CD14-positive monocyte (primary cell): ENCODE results near the gene SLC22A5. TPM values are rescaled to one million over a fixed set of nuclear protein-coding genes. Genes with fewer than 3 reads are reported as not detected.

ENCODE experiments used
- DNase-seq, 3 donors: peaks; one replicate each; pipeline ENCODE4 v3.0.0-alpha.2; 2011 to 2022
- H2AFZ ChIP-seq: 2 replicates; pipeline ENCODE4 v1.6.0; 2012; ENCODE audit warnings: mild to moderate bottlenecking, low read depth, low read length, inconsistent platforms; ENCODE audit not compliant: insufficient read depth, poor library complexity, severe bottlenecking
- H3K27ac ChIP-seq, 2 donors: 1 replicate in 1 of 2; 2 replicates in 1 of 2; pipeline ENCODE4 v1.5.1; 2012 to 2013; ENCODE audit warnings: low read length in 2 of 2, control low read depth in 1 of 2, inconsistent platforms in 1 of 2, low read depth in 1 of 2, mild to moderate bottlenecking in 1 of 2
- H3K27me3 ChIP-seq, 2 donors: one replicate each; pipeline versions ENCODE4 v1.6.0 to v1.6.1; 2011 to 2013; ENCODE audit warnings: low read length in 2 of 2; ENCODE audit not compliant: control insufficient read depth in 2 of 2, insufficient read depth in 2 of 2
- H3K36me3 ChIP-seq, 2 donors: replicated peaks in 1 of 2; 1 replicate in 1 of 2; 2 replicates in 1 of 2; pipeline versions ENCODE4 v1.5.1 to v1.6.1; 2012 to 2013; ENCODE audit warnings: low read length in 2 of 2, control low read depth in 1 of 2, inconsistent platforms in 1 of 2, mild to moderate bottlenecking in 1 of 2; ENCODE audit not compliant: insufficient read depth in 2 of 2, control insufficient read depth in 1 of 2
- H3K4me1 ChIP-seq, 2 donors: 1 replicate in 1 of 2; 2 replicates in 1 of 2; pipeline versions ENCODE4 v1.5.1 to v1.6.1; 2012 to 2013; ENCODE audit warnings: low read length in 2 of 2, control low read depth in 1 of 2, inconsistent platforms in 1 of 2, mild to moderate bottlenecking in 1 of 2, moderate library complexity in 1 of 2; ENCODE audit not compliant: insufficient read depth in 2 of 2, control insufficient read depth in 1 of 2
- H3K4me2 ChIP-seq: replicated peaks from 2 replicates; pipeline ENCODE3; 2012; ENCODE audit warnings: low read length, moderate library complexity, mild to moderate bottlenecking; ENCODE audit not compliant: poor library complexity, severe bottlenecking; ENCODE audit errors: extremely low read depth
- H3K4me3 ChIP-seq, 3 experiments: fragments of 200-600 bp in 1 of 3; sonication (generic) in 1 of 3; replicated peaks in 1 of 3; 1 replicate in 2 of 3; 2 replicates in 1 of 3; pipeline ENCODE4 v1.5.1; 2011 to 2013; ENCODE audit warnings: low read length in 3 of 3, mild to moderate bottlenecking in 3 of 3, control low read depth in 2 of 3, low read depth in 2 of 3, inconsistent platforms in 1 of 3, moderate library complexity in 1 of 3
- H3K79me2 ChIP-seq: 2 replicates; pipeline ENCODE4 v1.6.0; 2012; ENCODE audit warnings: mild to moderate bottlenecking, control low read depth, inconsistent platforms, low read length, moderate library complexity; ENCODE audit not compliant: insufficient read depth
- H3K9ac ChIP-seq: 2 replicates; pipeline ENCODE4 v1.6.0; 2017; ENCODE audit warnings: low read length, mild to moderate bottlenecking; ENCODE audit not compliant: insufficient read depth, poor library complexity, severe bottlenecking
- H3K9me3 ChIP-seq, 2 donors: replicated peaks in 1 of 2; 1 replicate in 1 of 2; 2 replicates in 1 of 2; pipeline versions ENCODE4 v1.5.1 to v1.6.1; 2012 to 2013; ENCODE audit warnings: low read length in 2 of 2, control low read depth in 1 of 2; ENCODE audit not compliant: control insufficient read depth in 1 of 2, insufficient read depth in 1 of 2
- H4K20me1 ChIP-seq: 2 replicates; pipeline ENCODE4 v1.6.0; 2012; ENCODE audit warnings: mild to moderate bottlenecking, low read length, control low read depth, moderate library complexity; ENCODE audit not compliant: insufficient read depth
- H3K27ac Mint-ChIP-seq, 7 donors: one replicate each; pipeline ENCODE4 v1.8.0; 2020; ENCODE audit warnings: mild to moderate bottlenecking in 7 of 7, mixed read lengths in 7 of 7, moderate library complexity in 6 of 7, inconsistent platforms in 2 of 7
- H3K27me3 Mint-ChIP-seq, 3 donors: one replicate each; pipeline ENCODE4 v1.8.0; 2021 to 2022; ENCODE audit warnings: low read depth in 3 of 3, mild to moderate bottlenecking in 3 of 3, mixed read lengths in 3 of 3, moderate library complexity in 3 of 3, inconsistent platforms in 1 of 3
- H3K36me3 Mint-ChIP-seq, 2 donors: one replicate each; pipeline ENCODE4 v1.8.0; 2020; ENCODE audit warnings: mixed read lengths in 2 of 2, inconsistent platforms in 1 of 2, mild to moderate bottlenecking in 1 of 2
- H3K4me1 Mint-ChIP-seq: one replicate; pipeline ENCODE4 v1.8.0; 2020; ENCODE audit warnings: mild to moderate bottlenecking, mixed read lengths
- H3K4me3 Mint-ChIP-seq, 2 donors: one replicate each; pipeline ENCODE4 v1.8.0; 2020; ENCODE audit warnings: mild to moderate bottlenecking in 2 of 2, mixed read lengths in 2 of 2, moderate library complexity in 1 of 2
- H3K9me3 Mint-ChIP-seq, 7 donors: one replicate each; pipeline ENCODE4 v1.8.0; 2020 to 2022; ENCODE audit warnings: mixed read lengths in 7 of 7, mild to moderate bottlenecking in 6 of 7, moderate library complexity in 6 of 7, inconsistent platforms in 2 of 7
- CTCF ChIP-seq: fragments of 200-600 bp; IDR thresholded peaks from one replicate; pipeline ENCODE4 v1.8.0; 2022; ENCODE audit warnings: antibody characterized with exemption, mild to moderate bottlenecking
- WGBS: methylation state at CpG from one replicate; pipeline ENCODE4 v1.1.5; 2013; ENCODE audit warnings: missing lambda C conversion rate; ENCODE audit not compliant: insufficient coverage; 5-methylcytosine and 5-hydroxymethylcytosine counted together
- intact Hi-C, 2 donors: fragments of 100-400 bp; cut with micrococcal nuclease; formaldehyde crosslinking; loops; one replicate each; pipeline versions ENCODE4 v1.15.0 to v1.15.1; 2023
- polyA plus RNA-seq, 3 donors: library from polyadenylated mRNA; depleted of rRNA in 1 of 3; unstranded in 2 of 3; stranded (reverse) in 1 of 3; fragments of 300-500 nt in 2 of 3; fragments of >200 nt in 1 of 3; fragmentation: Illumina TruSeq in 2 of 3; gene quantifications; 1 replicate in 2 of 3; 2 replicates in 1 of 3; pipeline ENCODE4 v1.2.3, GENCODE V29; 2012 to 2021

The SLC22A5 gene
- polyA plus RNA-seq, 3 donors, result 2.4 to 14.6 (median 3.5) TPM

DNA sequence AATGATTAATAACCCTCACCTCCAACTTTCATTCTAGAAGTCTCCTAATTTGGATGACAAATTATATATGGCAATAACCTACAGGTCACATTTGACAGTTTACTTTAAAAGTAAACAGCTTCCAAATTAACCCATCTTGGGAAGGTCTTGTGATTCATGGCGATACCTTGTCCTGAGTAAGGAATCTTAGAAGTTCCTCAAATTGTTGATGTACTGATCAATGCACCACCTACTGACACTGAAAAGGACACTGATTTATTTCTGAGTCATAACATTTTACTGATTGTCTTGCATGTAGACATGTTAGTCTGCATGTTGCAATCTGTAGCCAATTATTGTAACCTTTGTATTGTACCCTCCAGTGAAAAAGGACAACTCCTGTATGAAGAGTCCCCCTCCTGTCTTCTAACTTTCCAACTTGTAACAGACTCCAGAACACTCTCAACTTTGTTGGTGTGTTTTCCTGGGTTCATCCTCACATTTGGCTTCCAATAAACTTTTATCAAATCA, 16.0 kb upstream of the SLC22A5 start:
- no peaks in the 10 kb centered on the region for H4K20me1 ChIP-seq
- intact Hi-C loops, result no loop called here
- H3K4me2 ChIP-seq, result no peak overlapping the region
- H3K27ac ChIP-seq, result peak overlapping the region in 1 of 2 donors; percentile 90
- no peak for TF ChIP-seq CTCF
- WGBS, result no CpG with 5 or more reads among the region's 1 CpG
- Mint-ChIP-seq H3K4me1 (peaks cover 31% of the 10 kb centered on the region), H3K27me3 (peaks cover 1 to 3% (median 3%) of the 10 kb centered on the region in 3 donors), H3K36me3 (peaks cover 4 to 19% of the 10 kb centered on the region in 2 donors), H3K9me3 (peaks cover 8 to 20% (median 13%) of the 10 kb centered on the region in 7 donors), H3K4me3 (no peak overlapping the region), H3K27ac (peak overlapping the region; percentile 17 to 96 (median 92))
- no peak overlapping the region for H3K9ac ChIP-seq
- peak in 1 of 3 donors; percentile 22 for DNase-seq
- no peaks in the 10 kb centered on the region for H3K79me2 ChIP-seq
- no peak overlapping the region for H2AFZ ChIP-seq
- H3K9me3 ChIP-seq, result peaks cover 4 to 15% of the 10 kb centered on the region in 2 donors
- H3K4me1 ChIP-seq, result peaks cover 26% of the 10 kb centered on the region in 2 donors
- no peaks in the 10 kb centered on the region for H3K36me3 ChIP-seq
- no peak overlapping the region for H3K4me3 ChIP-seq
- H3K27me3 ChIP-seq, result no peaks in the 10 kb centered on the region

GRCh38 chr5:132354381-132355139, 14.9 kb upstream of the SLC22A5 start:
- H3K36me3 Mint-ChIP-seq, result peaks cover 0 to 10% of the 10 kb centered on the region in 2 donors
- Histone ChIP-seq H3K27ac (peak overlapping the region; percentile 90), H3K9me3 (peaks cover 0 to 8% of the 10 kb centered on the region in 2 donors), H2AFZ (peak overlapping the region; percentile 43), H3K36me3 (no peaks in the 10 kb centered on the region), H3K4me3 (no peak overlapping the region), H3K9ac (no peak overlapping the region), H3K4me2 (no peak overlapping the region), H3K4me1 (peaks cover 26% of the 10 kb centered on the region in 2 donors), H4K20me1 (no peaks in the 10 kb centered on the region), H3K79me2 (no peaks in the 10 kb centered on the region), H3K27me3 (no peaks in the 10 kb centered on the region)
- intact Hi-C loops, result no loop called here
- H3K27me3 Mint-ChIP-seq, result peaks cover 1 to 3% (median 3%) of the 10 kb centered on the region in 3 donors
- peak; percentile 62 to 83 (median 81) for DNase-seq
- TF ChIP-seq CTCF, result no peak
- peak overlapping the region; percentile 85 to 96 (median 94) for H3K27ac Mint-ChIP-seq
- H3K4me3 Mint-ChIP-seq, result no peak overlapping the region
- H3K4me1 Mint-ChIP-seq, result peaks cover 31% of the 10 kb centered on the region
- H3K9me3 Mint-ChIP-seq, result peaks cover 6 to 17% (median 11%) of the 10 kb centered on the region in 7 donors
- 0% methylated on average over 1 of the region's 1 CpG for WGBS
